Measurements from ENCODE around the gene BAIAP2.

GRCh38 chr17:81046770-81047359, 11.9 kb downstream of the BAIAP2 start:
- TF ChIP-seq CTCF (IDR thresholded peaks at IDR 0.05; ENCODE audit: insufficient read depth, low read length, poor library complexity, severe bottlenecking) (no peak), EZH2phosphoT487 (conservative IDR thresholded peaks at IDR 0.05; ENCODE audit: low read length) (no peak)

Data from SU-DHL-6 (cell line).